ENCODE results near the gene ASB3.

DNA sequence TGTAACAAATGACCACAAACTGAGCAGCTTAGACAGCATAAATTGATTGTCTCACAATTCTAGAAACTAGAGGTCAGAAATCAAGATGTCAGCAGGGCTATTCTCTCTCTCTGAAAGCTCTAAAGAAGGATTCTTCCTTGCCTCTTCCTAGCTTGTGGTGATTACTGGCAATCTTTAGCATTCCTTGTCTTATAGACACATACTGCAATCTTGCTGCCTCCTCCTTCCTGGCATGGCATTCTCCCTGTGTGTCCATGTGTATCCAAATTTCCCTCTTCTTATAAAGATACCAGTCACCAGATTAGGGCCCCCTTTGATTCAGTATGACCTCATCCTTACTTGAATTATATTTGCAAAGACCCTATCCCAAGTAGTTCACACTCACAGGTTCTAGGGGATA lies 2.3 kb downstream of the ASB3 start:
- no peak for TF ChIP-seq CTCF (IDR thresholded peaks at IDR 0.05)
- TF ChIP-seq POLR2A (IDR thresholded peaks at IDR 0.05) = no peak

All from thyroid gland (tissue), 4 donors.